T-cell (primary cell): ENCODE data around the gene RUBCN. TPM values are rescaled to one million over a fixed set of nuclear protein-coding genes. Genes with fewer than 3 reads are reported as not detected.
"Not testable (repeated sequence)": the region's sequence is repeated elsewhere in the genome, so short reads cannot be mapped to it uniquely, and the experiment has no call there.

Experiments used
- ATAC-seq, 4 experiments: fragments of 200-7000 bp in 3 of 4; fragments of 150-1000 bp in 1 of 4; cut with Tn5 transposase; replicated peaks in 1 of 4; 1 replicate in 3 of 4; 2 replicates in 1 of 4; pipeline ENCODE4 v1.10.0; 2021; ENCODE audit warnings: moderate library complexity in 3 of 4, mild to moderate bottlenecking in 2 of 4, moderate number of reproducible peaks in 1 of 4
- CTCF ChIA-PET, 2 donors: fragments of 300-600 bp; sonication (Branson Sonifier 250); formaldehyde crosslinking; loops; one replicate each; lab custom pipeline; 2022; ENCODE audit warnings: antibody characterized with exemption in 2 of 2; lab: Charles Lee
- POLR2A ChIA-PET, 2 donors: fragments of 300-600 bp; sonication (Branson Sonifier 250); formaldehyde crosslinking; loops; one replicate each; lab custom pipeline; 2022; ENCODE audit warnings: antibody characterized with exemption in 2 of 2; lab: Charles Lee
- DNase-seq, 35 experiments: peaks; one replicate each; pipeline versions ENCODE4 v3.0.0 to v3.0.0-alpha.2; 2013 to 2023
- H3K27ac ChIP-seq: one replicate; pipeline ENCODE4 v1.5.1; 2013; ENCODE audit warnings: low read length
- H3K27me3 ChIP-seq, 2 experiments: replicated peaks in 1 of 2; 1 replicate in 1 of 2; 2 replicates in 1 of 2; pipeline versions ENCODE4 v1.6.1 to v1.7.0; 2013; ENCODE audit warnings: low read length in 1 of 2, mixed read lengths in 1 of 2; ENCODE audit not compliant: control insufficient read depth in 2 of 2, insufficient read depth in 2 of 2; ENCODE audit errors: extremely low read depth in 1 of 2
- H3K36me3 ChIP-seq, 2 donors: 1 replicate in 1 of 2; 2 replicates in 1 of 2; pipeline versions ENCODE4 v1.6.1 to v1.7.0; 2013; ENCODE audit warnings: low read length in 1 of 2; ENCODE audit not compliant: control insufficient read depth in 2 of 2, insufficient read depth in 1 of 2; ENCODE audit errors: extremely low read depth in 1 of 2
- H3K4me1 ChIP-seq, 2 experiments: 1 replicate in 1 of 2; 2 replicates in 1 of 2; pipeline versions ENCODE4 v1.6.1 to v1.7.0; 2013; ENCODE audit warnings: low read length in 2 of 2, mixed read lengths in 1 of 2; ENCODE audit not compliant: insufficient read depth in 2 of 2, control insufficient read depth in 1 of 2; ENCODE audit errors: extremely low read depth in 1 of 2
- H3K4me3 ChIP-seq, 2 donors: 1 replicate in 1 of 2; 2 replicates in 1 of 2; pipeline versions ENCODE4 v1.5.1 to v1.7.0; 2013; ENCODE audit warnings: mild to moderate bottlenecking in 2 of 2, low read length in 1 of 2, moderate library complexity in 1 of 2; ENCODE audit not compliant: control insufficient read depth in 1 of 2; ENCODE audit errors: extremely low read depth in 1 of 2
- H3K9me3 ChIP-seq: 2 replicates; pipeline ENCODE4 v1.7.0; 2013
- H3K27ac Mint-ChIP-seq, 2 donors: one replicate each; pipeline ENCODE4 v1.8.0; 2020 to 2021; ENCODE audit warnings: mild to moderate bottlenecking in 2 of 2, mixed read lengths in 2 of 2
- H3K27me3 Mint-ChIP-seq, 2 donors: one replicate each; pipeline ENCODE4 v1.8.0; 2021 to 2022; ENCODE audit warnings: mixed read lengths in 2 of 2
- H3K36me3 Mint-ChIP-seq: one replicate; pipeline ENCODE4 v1.8.0; 2021; ENCODE audit warnings: mixed read lengths
- H3K4me1 Mint-ChIP-seq, 3 donors: one replicate each; pipeline ENCODE4 v1.8.0; 2020 to 2022; ENCODE audit warnings: mixed read lengths in 3 of 3, mild to moderate bottlenecking in 1 of 3
- H3K4me3 Mint-ChIP-seq, 3 donors: one replicate each; pipeline ENCODE4 v1.8.0; 2020 to 2022; ENCODE audit warnings: mild to moderate bottlenecking in 3 of 3, mixed read lengths in 3 of 3, moderate library complexity in 3 of 3
- H3K9me3 Mint-ChIP-seq, 3 donors: one replicate each; pipeline ENCODE4 v1.8.0; 2020 to 2022; ENCODE audit warnings: mixed read lengths in 3 of 3
- WGBS: methylation state at CpG from one replicate; pipeline ENCODE4 v1.1.5; 2013; ENCODE audit warnings: missing lambda C conversion rate; ENCODE audit not compliant: insufficient coverage; 5-methylcytosine and 5-hydroxymethylcytosine counted together
- total RNA-seq, 35 experiments: library from RNA in 6 of 35; stranded (reverse) in 6 of 35; fragments of 120-200 nt in 1 of 35; gene quantifications; one replicate each; pipeline versions ENCODE4 v1.2.1 to v1.2.4 and lab custom pipeline; 2013 to 2026

RUBCN gene
- total RNA-seq, 5 donors from 2014 or later (not counting 1 experiment from before 2014, with no cell fraction given) = 40.3 to 73.5 (median 64.7) TPM

GRCh38 chr3:197731483-197731882, 5.2 kb downstream of the RUBCN start:
- ATAC-seq, CTCF ChIA-PET: not testable (repeated sequence)
- peaks cover 47 to 55% (median 53%) of the 10 kb centered on the region in 3 donors for H3K4me1 Mint-ChIP-seq

GRCh38 chr3:197730770-197731169, 5.9 kb downstream of the RUBCN start:
- POLR2A ChIA-PET = interaction anchor here (0.6 kb wide), 3 partner anchors 16 to 114 kb away, joined by 8 to 12 read pairs (median 9); no protein-coding TSS in a partner anchor
- not testable (repeated sequence) for H3K9me3 Mint-ChIP-seq, H3K27me3 Mint-ChIP-seq, DNase-seq, H3K27me3 ChIP-seq, H3K36me3 ChIP-seq, ATAC-seq, H3K27ac Mint-ChIP-seq, H3K9me3 ChIP-seq, H3K4me3 Mint-ChIP-seq, H3K4me3 ChIP-seq, H3K27ac ChIP-seq
- peaks cover 0 to 18% of the 10 kb centered on the region in 2 experiments for H3K4me1 ChIP-seq
- Mint-ChIP-seq H3K4me1 (peaks cover 44 to 54% (median 50%) of the 10 kb centered on the region in 3 donors), H3K36me3 (peaks cover 19% of the 10 kb centered on the region)
- no CpG with 5 or more reads among the region's 5 CpGs for WGBS
- CTCF ChIA-PET = interaction anchor here (0.6 kb wide), 2 partner anchors 15 to 19 kb away, joined by 3 to 5 read pairs; no protein-coding TSS in a partner anchor

More at GRCh38 chr3:197731483-197731882, 5.2 kb downstream of the RUBCN start:
- DNase-seq, H3K9me3 ChIP-seq, H3K4me3 ChIP-seq, H3K27me3 Mint-ChIP-seq, H3K36me3 ChIP-seq, POLR2A ChIA-PET, H3K4me3 Mint-ChIP-seq, H3K9me3 Mint-ChIP-seq, H3K27ac ChIP-seq, H3K27ac Mint-ChIP-seq, H3K27me3 ChIP-seq: not testable (repeated sequence)
- WGBS = 100% methylated on average over 2 of the region's 27 CpGs
- H3K4me1 ChIP-seq = peaks cover 0 to 21% of the 10 kb centered on the region in 2 experiments
- peaks cover 19% of the 10 kb centered on the region for H3K36me3 Mint-ChIP-seq

- ATAC-seq (peak in 1 of 4 experiments; percentile 74), DNase-seq (peak in 1 of 35 experiments; percentile 25)
- peaks cover 19% of the 10 kb centered on the region for H3K36me3 Mint-ChIP-seq
- Histone ChIP-seq H3K27ac (no peak overlapping the region), H3K9me3 (no peaks in the 10 kb centered on the region), H3K36me3 (peaks cover 0 to 7% of the 10 kb centered on the region in 2 donors), H3K4me1 (peaks cover 0 to 13% of the 10 kb centered on the region in 2 experiments), H3K4me3 (no peak overlapping the region), H3K27me3 (no peaks in the 10 kb centered on the region)
- H3K4me3 Mint-ChIP-seq = no peak overlapping the region
- no peaks in the 10 kb centered on the region for H3K27me3 Mint-ChIP-seq
- no peak overlapping the region for H3K27ac Mint-ChIP-seq
- no peaks in the 10 kb centered on the region for H3K9me3 Mint-ChIP-seq
- POLR2A ChIA-PET = interaction anchor here (0.6 kb wide), 3 partner anchors 16 to 113 kb away, joined by 8 to 12 read pairs (median 9); no protein-coding TSS in a partner anchor
- CTCF ChIA-PET = interaction anchor here (0.6 kb wide), 2 partner anchors 16 to 20 kb away, joined by 3 to 5 read pairs; no protein-coding TSS in a partner anchor
- WGBS = no CpG with 5 or more reads among the region's 2 CpGs
- peaks cover 42 to 54% (median 49%) of the 10 kb centered on the region in 3 donors for H3K4me1 Mint-ChIP-seq
These were observed 6.5 kb downstream of the RUBCN start for GRCh38 chr3:197730200-197730599.

GRCh38 chr3:197728487-197728886, 8.2 kb downstream of the RUBCN start:
- Mint-ChIP-seq H3K4me3 (no peak overlapping the region), H3K4me1 (peaks cover 36 to 43% (median 39%) of the 10 kb centered on the region in 3 donors), H3K9me3 (no peaks in the 10 kb centered on the region), H3K27me3 (no peaks in the 10 kb centered on the region), H3K36me3 (peaks cover 19% of the 10 kb centered on the region), H3K27ac (no peak overlapping the region)
- Histone ChIP-seq H3K4me3 (no peak overlapping the region), H3K27me3 (no peaks in the 10 kb centered on the region), H3K36me3 (peaks cover 0 to 7% of the 10 kb centered on the region in 2 donors), H3K27ac (no peak overlapping the region), H3K9me3 (no peaks in the 10 kb centered on the region), H3K4me1 (peaks cover 0 to 7% of the 10 kb centered on the region in 2 experiments)
- DNase-seq (no peak), ATAC-seq (no peak)
- whole genome bisulfite sequencing = 88% methylated on average over 3 of the region's 8 CpGs
- ChIA-PET CTCF (interaction anchor here in 1 of 2 donors (0.8 to 1.0 kb wide), 2 partner anchors 16 to 25 kb away, joined by 3 to 4 read pairs; no protein-coding TSS in a partner anchor), POLR2A (no interaction called here)

- H3K4me3 ChIP-seq, H3K9me3 ChIP-seq, ATAC-seq, H3K4me3 Mint-ChIP-seq, DNase-seq, H3K4me1 ChIP-seq, H3K27me3 Mint-ChIP-seq, H3K27ac Mint-ChIP-seq, H3K9me3 Mint-ChIP-seq, H3K27ac ChIP-seq, H3K36me3 ChIP-seq, H3K27me3 ChIP-seq, POLR2A ChIA-PET: not testable (repeated sequence)
- CTCF ChIA-PET = interaction anchor here (0.7 to 0.8 kb wide), 2 partner anchors 25 to 30 kb away, joined by 3 to 6 read pairs; no protein-coding TSS in a partner anchor
- WGBS = 100% methylated on average over 2 of the region's 3 CpGs
- peaks cover 20% of the 10 kb centered on the region for H3K36me3 Mint-ChIP-seq
- peaks cover 35 to 38% (median 35%) of the 10 kb centered on the region in 3 donors for H3K4me1 Mint-ChIP-seq
These were observed 8.8 kb downstream of the RUBCN start for GRCh38 chr3:197727878-197728277.

GRCh38 chr3:197722734-197723133, 14.0 kb downstream of the RUBCN start:
- no CpG with 5 or more reads among the region's 2 CpGs for WGBS
- POLR2A ChIA-PET = interaction anchor here in 1 of 2 donors (0.6 kb wide), 1 partner anchor 42 kb away, joined by 13 read pairs; no protein-coding TSS in a partner anchor

More at GRCh38 chr3:197722734-197723133, 14.0 kb downstream of the RUBCN start:
- Mint-ChIP-seq H3K27ac (no peak overlapping the region), H3K4me3 (no peak overlapping the region), H3K4me1 (peaks cover 9 to 18% (median 14%) of the 10 kb centered on the region in 3 donors), H3K36me3 (peaks cover 28% of the 10 kb centered on the region), H3K9me3 (peaks cover 0 to 7% (median 3%) of the 10 kb centered on the region in 3 donors), H3K27me3 (no peaks in the 10 kb centered on the region)
- H3K27ac ChIP-seq = no peak overlapping the region
- no peaks in the 10 kb centered on the region for H3K4me1 ChIP-seq
- no peaks in the 10 kb centered on the region for H3K9me3 ChIP-seq
- H3K4me3 ChIP-seq = no peak overlapping the region
- peaks cover 0 to 9% of the 10 kb centered on the region in 2 donors for H3K36me3 ChIP-seq
- CTCF ChIA-PET = interaction anchor here in 1 of 2 donors (1.4 kb wide), 1 partner anchor 10 kb away, joined by 3 read pairs; no protein-coding TSS in a partner anchor
- ATAC-seq (no peak), DNase-seq (no peak)
- H3K27me3 ChIP-seq = no peaks in the 10 kb centered on the region
